Stimulated activated CD4-positive, alpha-beta T cell treated with anti-CD3 and anti-CD28 coated beads, Interleukin-2, amount 100 ng/mL, for 48 hours (primary cell): Measurements from ENCODE around the gene NAPA.

ENCODE experiments used
- DNase-seq, 2 donors: peaks; one replicate each; pipeline ENCODE4 v3.0.0-alpha.2; 2020

NAPA gene

DNA sequence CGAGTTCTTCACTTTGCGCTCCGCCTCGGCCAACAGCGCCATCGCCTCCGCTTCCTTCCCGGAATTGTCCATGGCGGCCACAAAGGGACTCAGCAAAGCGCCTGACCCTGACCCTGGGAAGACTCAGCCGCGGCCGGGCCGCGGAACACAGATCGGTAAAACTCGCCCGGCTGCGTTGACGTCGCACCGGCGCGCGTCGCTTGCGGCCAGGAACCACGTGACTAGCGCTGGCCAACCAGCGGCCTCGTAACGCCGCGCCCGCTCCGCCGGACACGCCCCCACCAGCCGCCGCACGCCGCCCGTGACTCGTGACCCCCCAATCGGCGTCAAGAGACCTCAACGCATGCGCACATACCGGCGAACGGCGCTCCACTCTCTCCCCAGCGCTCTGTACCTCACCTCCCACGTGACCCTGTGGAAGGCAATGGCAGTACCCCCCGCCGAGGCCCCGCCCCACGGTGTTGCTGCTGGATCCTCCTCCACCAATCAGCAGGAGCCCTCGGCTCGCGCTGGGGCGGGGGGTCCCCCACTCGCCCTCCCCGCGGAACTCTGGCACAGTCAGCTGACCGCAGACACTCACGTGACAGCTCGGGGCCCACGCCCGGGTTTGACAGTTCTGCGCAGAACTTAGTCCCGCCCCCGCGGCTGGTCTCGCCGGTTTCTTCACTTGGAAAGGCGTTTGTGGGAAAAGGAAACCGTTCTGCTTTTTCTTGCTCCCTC lies at the start of gene NAPA:
Gene NAPA (minus strand): TSS at position 195 of the 720 bp plus-strand sequence. CDS start 123 bp downstream, at position 72.
- DNase-seq: peak; percentile 100

DNA sequence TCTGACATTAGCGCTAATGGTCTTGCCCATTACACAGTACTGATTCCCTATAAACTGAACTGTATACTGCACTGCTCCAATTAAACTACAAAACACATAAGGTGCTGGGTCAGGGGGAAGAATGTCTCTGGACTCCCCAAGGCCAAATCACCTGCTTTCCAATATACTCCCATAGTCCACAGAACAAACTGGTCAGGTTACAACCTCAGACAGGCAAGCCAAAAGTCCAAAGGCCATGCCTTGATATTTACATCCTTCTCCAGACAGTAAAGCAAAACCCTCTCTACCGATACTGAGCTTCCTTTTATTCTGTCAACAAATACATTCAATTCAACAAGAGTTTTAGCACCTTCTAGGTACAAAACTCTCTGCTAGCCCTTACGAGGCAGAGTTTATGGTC lies 49.2 kb upstream of the NAPA start:
- no peak for DNase-seq

DNA sequence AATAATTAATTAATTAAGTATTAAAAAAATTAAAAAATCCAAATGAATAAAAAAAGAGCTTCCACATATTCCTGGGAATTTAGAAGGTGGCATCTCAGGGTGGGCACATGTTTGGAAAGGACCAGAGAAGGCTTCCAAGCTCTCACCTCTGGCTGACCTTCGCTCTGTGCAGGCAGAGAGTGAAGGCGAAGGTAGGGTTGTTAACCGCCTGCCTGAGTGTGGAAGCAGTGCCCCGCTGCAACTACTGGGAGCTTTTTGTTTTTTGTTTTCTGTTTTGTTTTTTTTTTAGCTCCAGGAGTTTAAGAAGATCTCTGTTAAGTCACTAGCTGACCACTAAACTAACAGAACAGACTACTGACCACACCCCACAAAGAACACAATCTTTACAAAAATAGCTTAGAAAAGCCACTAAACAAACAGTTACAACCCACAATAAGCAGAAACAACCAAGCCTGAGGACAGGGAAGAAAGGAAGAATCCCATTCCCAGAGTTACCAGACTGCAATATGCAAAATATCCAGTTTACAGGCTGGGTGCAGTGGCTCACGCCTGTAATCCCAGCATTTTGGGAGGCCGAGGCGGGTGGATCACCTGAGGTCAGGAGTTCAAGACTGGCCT lies 46.7 kb upstream of the NAPA start:
- no peak for DNase-seq

DNA sequence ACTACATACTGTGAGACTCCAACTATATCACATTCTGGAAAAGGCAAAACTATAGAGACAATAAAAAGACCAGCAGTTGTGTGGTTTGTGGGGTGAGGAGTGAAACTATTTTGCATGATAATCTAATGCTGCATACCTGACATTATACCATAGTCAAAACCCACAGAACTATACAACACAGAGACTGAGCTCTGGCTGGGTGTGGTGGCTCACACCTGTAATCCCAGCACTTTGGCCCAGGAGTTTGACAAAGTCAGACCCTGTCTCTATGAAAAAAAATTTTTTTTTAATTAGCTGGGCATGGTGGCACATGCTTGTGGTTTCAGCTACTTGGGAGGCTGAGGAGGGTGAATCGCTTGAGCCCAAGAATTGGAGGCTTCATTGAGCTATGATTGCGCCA lies 46.1 kb upstream of the NAPA start:
- DNase-seq: no peak

DNA sequence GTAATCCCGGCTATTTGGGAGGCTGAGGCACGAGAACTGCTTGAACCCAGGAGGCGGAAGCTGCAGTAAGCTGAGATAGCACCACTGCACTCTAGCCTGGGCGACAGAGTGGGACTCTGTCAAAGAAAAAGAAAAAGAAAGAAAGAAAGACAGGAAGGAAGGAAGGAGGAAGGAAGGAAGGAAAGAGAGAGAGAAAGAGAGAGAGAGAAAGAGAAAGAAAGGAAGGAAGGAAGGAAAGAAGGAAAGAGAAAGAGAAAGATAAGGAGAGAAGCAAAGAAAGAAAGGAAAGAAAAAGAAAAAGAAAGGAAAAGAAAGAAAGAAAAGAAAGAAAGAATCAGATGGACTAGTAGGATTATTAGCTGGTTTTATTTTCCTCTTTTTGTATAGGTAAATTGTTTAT lies 35.3 kb upstream of the NAPA start:
- no peak for DNase-seq

DNA sequence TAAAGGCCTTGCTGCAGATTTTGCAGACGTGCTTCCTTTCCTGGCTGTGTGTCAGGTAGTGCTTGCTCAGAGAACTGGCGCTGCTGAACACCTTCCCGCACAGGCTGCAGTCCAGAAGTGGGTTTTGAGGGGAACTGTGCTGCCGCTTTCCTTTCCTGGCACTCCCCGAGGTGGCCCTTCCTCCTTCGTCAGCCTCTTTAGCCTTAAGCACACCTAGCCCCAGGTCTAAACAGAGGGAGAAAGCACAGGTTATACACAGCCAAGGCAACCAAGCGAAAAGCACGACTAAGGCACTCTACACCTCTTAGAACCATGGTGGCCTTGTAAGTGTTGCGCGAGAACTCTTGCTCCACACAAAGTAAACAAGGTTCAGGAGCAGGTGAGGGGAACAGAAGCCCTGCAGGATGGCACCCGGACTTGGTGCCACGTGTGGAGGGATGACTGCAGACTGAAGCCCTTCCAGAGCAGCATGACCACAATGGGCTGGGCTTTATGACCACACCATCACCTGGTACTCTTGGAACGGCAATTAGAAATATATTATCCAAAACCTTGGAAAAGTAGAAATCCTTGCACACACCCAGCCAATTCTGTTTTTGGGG lies 34.5 kb upstream of the NAPA start:
- DNase-seq: no peak

DNA sequence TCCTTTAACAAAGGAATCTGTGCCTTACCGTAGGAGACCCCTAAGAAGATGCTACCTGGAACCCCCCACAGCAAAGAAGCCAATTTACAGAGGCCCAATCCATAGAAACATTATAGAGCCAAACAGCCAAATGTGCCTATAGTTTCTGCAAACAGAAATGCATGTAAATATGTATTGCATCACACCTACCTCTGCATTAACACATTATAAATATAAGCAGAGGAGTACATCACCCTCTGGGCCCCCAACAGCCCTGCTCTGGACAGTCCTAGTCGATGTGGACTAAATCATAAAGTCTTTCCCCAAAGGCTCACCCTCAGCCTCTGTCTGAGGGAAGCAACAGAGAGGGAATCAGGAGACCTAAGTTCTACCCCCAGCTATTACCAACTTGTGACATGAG lies 32.3 kb upstream of the NAPA start:
- DNase-seq: no peak

DNA sequence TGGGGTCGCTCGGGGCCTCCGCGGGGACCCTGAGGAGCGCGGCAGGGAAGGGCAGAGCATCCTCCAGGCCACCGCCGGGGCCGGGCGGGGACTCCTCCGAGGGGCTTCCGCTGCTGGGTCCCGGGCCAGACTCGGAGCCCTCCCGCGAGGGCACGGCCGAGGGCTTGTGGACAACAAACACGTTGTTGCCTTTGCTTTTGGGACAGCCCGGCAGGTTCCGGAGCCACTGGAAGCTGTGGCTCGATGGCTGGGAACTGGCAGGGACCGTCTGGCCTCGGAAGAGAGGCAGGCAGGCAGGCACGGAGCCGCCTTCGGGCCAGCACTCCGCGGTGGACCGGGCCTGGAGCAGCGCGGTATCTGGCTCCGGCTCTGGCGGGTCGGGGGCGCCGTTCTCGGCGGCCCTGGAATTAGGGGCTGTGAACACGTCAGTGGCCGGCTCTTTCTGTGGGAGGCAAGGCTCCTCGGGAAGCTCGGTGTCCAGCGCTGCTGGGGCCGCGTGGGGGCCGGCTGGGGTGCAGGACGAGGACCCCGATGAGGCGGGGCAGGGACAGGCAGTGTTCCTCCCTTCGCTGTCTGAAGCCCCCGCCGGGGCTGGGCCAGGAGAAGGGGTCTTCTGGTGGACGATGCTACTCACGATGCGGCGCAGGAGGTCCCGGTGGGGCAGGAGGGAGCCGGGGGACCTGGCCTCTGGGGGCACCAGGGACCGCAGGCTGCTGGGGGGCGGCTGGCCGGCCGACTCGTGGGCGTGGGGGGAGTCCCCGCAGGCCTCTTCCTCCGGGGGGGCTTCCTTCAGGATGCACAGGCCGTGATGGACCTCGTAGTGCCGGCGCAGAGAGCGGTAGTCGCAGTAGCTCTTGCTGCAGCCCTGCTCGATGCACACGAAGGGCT lies 30.4 kb upstream of the NAPA start:
- no peak for DNase-seq

DNA sequence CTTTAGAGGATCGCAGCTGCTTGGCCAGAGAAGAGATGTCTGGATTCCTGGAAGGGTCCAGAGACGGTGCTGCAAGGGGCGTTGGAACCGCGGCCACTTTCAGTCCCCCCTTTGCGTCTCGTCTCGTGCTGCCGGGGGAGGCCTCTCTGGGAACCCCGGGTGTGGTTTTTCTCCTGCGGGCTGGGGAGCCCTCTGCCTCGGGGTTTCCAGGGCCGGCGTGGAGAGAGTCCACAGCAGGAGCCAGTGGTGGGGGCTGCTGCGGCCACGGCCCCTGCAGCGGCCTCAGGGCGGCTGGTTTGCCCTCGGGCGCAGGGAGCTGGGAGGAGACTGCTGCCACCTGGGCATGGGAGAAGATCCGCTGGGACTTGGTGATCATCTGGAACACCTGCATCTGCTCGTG lies 29.6 kb upstream of the NAPA start:
- DNase-seq: no peak

DNA sequence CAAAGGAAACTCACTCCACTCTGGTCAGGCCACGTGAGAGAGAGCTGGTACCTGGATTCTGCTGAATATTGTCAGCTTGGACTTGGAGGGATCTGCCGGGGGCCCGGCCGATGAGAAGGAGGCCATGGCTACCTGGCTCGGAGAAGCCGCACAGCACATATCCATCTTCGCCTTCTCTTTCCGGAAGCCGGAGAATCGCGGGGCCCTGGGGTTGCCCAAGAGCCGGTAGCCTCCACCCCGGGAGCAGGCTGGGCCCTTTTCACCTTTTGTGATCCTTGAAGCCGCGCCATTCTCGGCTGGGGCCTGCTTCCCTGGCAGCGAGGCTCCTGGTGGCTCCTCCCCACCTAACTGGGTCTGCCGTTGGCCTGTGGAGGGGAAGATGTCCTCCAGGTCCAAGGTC lies 29.2 kb upstream of the NAPA start:
- DNase-seq: no peak

DNA sequence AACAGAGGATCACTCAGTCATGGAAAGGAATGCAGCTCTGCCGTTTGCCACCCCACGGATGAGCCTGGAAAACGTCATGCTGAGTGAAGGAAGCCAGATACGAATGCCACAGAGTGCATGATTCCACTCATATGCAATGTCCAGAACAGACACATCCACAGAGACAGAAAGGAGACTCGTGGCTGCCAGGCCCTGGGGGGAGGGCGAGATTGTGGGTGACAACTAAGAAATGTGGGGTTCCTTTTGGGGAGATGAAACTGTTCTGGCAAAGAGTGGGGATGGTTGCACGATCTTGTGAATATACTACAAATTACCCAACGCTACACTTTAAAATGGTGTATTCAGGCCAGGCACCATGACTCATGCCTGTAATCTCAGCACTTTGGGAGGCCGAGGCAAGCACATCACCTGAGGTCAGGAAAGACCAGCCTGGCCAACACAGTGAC lies 27.2 kb upstream of the NAPA start:
- DNase-seq: no peak

DNA sequence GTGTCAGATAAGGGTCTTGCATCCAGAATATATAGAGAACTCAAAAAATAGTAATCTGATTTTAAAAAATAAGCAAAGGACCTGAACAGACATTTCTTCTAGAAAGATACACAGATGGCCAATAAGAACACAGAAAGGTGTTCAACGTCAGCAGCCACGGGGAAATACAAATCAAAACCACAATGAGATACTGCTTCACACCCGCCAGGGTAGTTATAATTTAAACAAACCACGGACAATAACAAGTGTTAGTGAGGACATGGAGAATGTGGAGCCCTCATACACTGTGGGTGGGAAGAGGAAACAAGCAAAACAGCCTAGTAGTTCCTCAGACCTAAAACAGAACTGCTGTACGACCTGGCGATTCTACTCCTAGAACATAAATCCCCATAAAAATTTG lies 26.7 kb upstream of the NAPA start:
- DNase-seq: no peak

DNA sequence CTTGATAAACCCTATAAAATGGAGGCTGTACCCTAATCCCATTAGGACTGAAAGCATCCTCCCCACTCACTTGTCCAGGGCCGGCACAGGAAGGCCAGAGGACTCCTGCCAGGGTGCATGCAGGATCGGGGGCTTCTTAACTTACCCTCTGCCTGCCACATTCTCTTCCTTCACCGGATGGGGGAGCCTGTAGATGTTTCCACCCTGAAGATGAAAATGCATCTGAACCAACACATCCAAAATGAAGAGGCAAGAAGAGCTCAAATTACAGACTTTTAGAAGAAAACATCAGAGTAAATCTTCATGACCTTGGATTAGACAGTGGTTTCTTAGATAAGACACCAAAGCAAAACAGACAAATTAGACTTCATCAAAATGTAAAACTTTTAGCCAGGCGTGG lies 25.9 kb upstream of the NAPA start:
- DNase-seq: no peak

DNA sequence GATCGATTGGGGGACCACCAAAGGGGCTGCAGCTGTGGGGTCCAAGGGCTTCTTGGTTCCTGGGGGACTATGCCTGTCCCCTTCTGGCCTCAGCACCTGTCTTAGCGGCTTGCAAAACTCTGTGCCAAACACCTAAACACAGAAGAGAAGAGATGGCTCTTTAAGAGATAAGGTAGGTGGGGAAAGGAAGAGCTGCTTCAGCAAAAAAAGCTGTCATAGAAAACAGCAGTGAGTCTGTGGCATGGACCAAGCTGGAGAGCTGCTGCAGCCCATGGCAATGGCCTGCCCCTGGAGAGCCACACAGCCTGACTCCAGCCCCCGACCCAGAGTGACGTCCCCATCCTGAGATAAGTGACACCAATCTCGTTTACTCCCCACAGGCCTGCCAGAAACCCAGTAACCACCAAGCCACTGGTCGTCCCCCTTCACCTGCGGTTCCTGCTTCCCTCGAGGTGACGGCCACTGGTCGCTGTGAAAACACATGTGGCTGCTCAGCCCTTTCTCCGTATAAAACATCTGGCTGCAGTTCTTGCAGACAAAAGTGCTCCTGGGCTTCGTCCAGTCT lies 25.0 kb upstream of the NAPA start:
- DNase-seq: no peak

DNA sequence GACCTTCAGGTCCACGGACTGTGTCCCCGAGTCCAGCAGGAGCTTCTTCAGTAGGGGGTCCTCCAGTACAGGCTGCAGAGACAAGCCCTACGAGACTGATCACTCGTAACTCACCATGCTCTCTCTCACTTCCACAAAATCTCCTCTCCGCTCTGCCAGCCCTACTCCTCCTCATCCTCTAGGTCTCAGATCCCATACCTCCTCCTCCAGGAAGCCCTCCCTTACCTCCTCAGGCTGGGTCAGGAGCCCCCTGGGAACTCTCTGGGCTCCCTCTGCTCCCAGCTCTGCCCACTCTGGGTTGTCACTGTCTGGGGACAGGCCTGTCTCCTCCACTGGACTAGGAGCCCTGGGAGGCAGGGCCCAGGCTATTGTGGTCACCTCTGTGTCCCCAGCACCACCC lies 23.9 kb upstream of the NAPA start:
- no peak for DNase-seq

DNA sequence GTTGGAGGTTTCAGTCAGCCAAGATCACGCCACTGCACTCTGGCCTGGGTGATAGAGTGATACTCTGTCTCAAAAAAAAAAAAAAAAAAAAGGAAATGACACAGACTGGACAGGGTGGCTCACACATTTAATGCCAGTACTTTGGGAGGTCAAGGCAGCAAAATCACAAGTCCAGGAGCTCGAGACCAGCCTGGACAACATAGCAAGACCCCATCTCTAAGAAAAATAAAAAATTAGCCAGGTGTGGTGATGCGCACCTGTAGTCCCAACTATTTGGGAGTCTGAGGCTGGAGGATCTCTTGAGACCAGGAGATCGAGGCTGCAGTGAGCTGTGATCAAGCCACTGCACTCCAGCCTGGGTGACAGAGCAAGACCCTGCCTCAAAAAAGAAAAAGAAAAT lies 22.6 kb upstream of the NAPA start:
- no peak for DNase-seq

DNA sequence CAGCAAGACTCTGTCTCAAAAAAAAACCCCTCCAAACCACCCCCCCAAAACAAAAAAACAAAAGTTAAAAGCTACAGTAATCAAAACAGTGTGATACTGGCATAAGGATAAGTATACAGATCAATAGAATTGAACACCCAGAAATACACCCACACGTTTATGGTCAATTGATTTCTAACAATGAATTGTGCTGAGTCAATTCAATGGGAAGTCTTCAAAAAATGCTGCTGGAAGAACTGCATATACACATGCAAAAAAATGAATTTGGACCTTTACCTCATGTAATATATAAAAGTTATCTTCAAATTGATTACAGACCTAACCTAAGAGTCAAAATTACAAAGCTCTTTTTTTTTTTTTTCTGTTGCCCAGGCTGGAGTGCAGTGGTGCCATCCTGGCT lies 19.8 kb upstream of the NAPA start:
- DNase-seq: no peak

DNA sequence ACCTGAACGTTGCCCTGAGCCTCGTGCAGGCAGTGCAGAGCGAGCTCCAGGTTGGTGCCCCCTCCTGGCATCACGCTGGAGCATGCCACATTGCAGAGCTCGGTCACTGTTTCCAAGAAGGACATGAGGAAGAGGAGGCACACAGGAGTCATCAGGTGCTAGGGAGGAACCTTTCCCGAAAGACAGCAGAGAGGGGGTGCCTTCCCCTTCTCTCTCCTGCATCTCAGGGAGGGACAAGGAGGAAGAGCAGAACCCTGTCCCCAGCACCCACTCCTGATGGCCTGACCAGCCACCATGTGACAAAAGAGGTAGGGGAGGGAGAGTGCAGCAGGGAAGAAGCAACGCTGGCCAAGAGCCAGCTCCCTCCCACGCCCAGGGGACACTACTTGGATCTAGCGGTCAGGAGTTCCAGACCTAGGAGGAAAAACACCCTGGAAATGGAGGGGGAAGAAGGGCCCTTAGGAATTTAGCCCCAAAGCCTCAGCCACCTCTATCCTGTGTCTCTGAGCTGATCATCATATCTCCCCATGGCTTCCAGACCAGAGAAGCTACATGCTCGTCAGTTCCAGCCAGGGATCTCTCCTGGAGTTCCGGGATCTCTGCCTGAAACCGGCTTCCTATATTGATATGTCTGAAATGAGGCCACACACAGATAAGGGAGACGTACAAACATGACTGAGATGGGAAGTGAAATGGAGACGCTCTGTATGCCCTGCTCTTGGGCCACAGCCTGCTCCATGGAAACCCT lies 17.0 kb upstream of the NAPA start:
- DNase-seq: no peak

DNA sequence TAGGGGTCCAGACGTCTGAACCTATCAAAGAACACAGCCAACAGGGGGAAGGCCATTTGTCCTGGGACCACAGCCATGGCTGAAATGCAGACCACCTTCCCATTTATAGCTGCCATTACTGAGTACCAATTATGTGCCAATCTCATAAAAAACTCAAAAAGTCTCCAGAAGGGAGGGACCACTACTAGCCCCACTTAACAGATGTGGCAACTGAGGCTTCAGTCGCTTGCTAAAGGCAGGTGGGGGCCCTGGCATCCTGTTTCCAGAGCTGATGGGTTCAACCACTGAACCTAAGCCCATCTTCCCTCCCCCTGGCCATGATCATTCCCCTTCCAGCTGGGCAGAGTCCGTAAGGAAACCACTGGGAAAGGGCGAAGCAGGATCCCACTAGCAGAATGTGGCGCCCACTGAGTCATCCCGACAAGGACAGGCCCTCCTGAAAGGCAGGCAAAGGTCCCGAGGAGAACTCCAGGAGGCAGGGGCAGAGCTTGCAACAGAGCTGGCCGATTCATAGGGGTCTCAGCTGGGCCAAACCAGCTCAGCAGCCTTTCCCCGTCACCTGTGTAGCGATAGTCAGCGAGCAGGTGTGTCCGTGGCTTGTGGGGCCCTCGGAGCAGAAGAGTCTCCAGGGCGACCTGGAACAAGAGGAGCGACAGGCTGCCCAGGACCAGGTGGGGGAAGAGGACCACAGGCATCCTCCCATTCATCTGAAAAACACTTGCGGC lies 14.3 kb upstream of the NAPA start:
- no peak for DNase-seq

DNA sequence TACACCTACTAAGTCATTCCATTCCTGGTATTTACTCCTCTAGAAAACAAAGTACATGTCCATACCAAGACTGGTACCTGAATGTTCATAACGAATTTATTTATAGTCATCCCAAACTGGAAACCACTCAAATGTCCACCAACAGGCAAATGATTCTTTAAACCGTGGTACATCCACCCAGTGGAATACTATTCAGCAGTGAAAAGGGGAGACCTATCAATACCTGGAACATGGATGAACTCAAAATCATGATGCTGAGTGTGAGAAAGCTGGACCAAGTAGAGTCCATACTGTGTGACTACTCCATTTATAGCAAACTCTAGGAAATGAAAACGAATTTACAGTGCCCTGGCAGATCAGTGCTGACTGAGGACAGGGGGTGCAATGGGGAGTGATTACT lies 11.9 kb upstream of the NAPA start:
- no peak for DNase-seq

DNA sequence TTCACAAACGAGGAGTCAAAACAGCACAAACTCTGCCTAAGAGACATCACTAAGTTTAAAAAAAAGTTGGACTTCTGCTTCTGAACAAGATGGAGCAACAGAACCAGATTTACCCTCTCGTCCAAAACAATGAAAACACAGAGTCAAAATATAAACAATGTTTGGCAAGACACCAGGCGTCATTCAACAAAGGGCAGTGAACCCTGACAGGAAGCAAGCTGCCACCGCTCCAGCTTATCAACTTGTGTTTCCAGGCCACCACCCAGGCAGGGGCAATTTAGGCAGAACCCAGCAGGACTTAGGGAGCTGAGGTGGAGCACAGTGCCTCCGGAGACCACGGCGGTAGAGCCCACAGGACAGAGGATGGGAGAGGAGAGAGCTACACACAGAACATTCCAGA lies 8.6 kb upstream of the NAPA start:
- no peak for DNase-seq
